HG03280 (cell line): ENCODE measurements around the gene COL9A3.

ENCODE experiments used
- ATAC-seq: cut with Tn5 transposase; IDR thresholded peaks from one replicate; pipeline ENCODE4 v1.9.1; 2021; ENCODE audit warnings: mild to moderate bottlenecking, moderate library complexity; ENCODE audit not compliant: unreplicated experiment

COL9A3 gene

DNA sequence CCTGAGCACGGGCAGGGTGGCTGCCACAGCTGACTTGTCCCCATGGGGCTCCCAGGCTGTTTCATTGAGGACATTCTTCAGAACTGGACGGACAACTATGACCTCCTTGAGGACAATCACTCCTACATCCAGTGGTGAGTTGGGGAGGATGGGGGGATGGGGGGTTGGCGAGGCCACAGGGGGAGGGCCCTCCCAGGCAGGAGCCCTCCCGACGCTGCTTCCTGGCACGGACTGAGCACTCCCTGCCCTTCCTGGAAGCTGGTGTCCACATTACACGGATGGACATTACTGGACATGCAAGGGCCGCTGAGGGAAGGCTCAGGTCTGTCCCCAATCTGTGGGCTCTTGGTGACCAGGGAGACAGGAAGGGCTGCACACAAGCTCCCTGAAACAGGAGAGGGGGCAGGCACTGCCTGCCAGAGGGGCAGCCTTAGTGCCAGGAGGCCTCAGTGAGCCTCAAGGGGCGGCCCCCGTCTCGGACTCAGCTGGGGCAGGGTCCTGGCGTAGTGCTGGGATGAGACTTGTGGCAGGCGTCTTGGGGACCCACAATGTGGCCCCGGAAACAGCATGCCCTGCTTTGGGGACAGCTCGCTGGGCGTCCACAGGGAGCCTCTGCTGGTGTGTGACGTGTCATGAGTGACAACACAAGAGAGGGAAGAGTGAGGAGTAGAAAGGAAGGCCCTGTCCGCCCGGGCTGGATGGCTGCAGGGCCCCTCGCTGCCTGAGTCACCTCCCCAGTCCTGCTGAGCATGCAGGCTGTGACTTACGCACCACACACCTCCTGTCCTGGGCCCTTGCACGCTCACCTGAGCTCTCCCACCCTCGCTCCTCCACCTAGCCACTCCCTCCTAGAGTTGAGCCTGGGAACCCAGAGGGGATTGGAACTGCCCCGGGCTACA is 7.1 kb upstream of the COL9A3 start:
- no peak for ATAC-seq

DNA sequence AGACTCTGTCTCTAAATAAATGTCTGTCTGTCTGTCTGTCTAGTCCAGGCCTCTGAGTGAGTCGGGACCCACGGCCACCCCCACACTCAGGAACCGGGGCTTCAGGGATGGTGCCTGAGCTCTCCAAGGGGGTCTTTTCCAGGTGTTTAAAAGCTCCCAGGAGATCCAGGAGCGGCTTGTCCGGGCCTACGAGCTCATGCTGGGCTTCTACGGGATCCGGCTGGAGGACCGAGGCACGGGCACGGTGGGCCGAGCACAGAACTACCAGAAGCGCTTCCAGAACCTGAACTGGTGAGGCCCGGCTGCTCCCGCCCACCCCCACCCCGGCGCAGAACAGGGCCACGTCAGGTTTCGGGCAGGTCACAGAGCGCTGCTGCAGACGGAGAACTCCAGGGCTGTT is 5.5 kb upstream of the COL9A3 start:
- no peak for ATAC-seq

- ATAC-seq, result no peak
Observed at GRCh38 chr20:62811720-62812119, 5.1 kb upstream of the COL9A3 start.

GRCh38 chr20:62812181-62812906 is 4.5 kb upstream of the COL9A3 start:
- ATAC-seq, result no peak

DNA sequence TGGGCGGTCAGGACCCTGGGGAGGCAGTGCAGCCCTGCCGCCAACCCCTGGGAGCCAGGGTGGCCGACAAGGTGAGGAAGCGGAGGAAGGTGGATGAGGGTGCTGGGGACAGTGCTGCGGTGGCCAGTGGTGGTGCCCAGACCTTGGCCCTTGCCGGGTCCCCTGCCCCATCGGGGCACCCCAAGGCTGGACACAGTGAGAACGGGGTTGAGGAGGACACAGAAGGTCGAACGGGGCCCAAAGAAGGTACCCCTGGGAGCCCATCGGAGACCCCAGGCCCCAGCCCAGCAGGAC is 4.0 kb upstream of the COL9A3 start:
- ATAC-seq, result no peak

DNA sequence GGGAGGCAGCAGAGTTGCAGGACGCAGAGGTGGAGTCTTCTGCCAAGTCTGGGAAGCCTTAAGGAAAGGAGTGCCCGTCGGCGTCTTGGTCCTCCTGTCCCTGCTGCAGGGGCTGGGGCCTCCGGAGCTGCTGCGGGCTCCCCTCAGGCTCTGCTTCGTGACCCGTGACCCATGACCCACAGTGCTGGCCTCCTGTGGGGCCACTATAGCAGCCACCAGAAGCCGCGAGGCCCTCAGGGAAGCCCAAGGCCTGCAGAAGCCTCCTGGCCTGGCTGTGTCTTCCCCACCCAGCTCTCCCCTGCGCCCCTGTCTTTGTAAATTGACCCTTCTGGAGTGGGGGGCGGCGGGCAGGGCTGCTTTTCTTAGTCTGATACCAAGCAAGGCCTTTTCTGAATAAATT is 3.3 kb upstream of the COL9A3 start:
- ATAC-seq, result no peak

GRCh38 chr20:62814060-62814708 is 2.7 kb upstream of the COL9A3 start:
- no peak for ATAC-seq

- no peak for ATAC-seq
Observed at GRCh38 chr20:62814709-62815065, 2.2 kb upstream of the COL9A3 start.

DNA sequence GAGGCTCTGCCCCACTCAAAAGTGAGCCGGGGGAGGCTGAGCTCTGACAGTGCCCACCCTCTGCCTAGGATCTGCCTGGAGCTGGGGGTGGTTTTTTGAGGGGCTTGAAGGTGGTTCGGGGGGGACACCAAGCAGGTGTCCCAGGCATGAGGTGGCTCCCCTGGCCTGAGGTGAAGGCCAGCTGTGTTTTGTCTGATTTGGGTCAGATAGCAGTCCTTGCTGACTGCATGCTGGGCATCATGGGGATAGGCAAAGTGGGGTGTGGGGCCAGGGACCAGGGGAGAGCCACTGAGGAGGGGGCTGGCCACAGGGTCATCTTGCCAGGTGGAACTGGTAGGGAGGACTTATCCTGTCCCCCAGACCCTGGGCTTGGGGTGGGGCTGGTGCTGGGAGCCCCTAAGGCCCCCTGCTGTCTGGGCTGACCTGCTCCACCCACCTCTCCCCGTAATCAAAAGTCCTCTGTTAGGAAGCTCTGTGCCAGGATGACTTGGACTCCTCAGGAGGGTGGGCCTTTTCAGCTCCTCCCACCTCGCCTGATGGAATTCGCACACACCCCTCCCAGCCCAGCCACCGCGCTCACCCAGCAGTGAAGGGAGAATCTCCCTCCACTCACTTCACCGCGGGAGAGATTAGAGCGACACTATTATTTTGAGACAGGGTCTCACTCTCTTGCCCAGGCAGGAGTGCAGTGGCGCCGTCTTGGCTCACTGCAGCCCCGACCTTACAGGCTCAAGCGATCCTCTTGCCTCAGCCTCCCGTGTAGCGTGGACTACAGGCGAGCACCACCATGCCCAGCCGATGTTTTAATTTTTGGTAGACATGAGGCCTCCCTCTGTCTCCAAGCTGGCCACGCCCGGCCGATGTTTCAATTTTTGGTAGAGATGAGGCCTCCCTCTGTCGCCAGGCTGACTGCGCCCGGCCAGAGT is 1.5 kb upstream of the COL9A3 start:
- ATAC-seq, result no peak

- ATAC-seq, result no peak
Observed at GRCh38 chr20:62816031-62816883, 593 bp upstream of the COL9A3 start.

- no peak for ATAC-seq
Observed at GRCh38 chr20:62817975-62818591, 1.2 kb downstream of the COL9A3 start.

DNA sequence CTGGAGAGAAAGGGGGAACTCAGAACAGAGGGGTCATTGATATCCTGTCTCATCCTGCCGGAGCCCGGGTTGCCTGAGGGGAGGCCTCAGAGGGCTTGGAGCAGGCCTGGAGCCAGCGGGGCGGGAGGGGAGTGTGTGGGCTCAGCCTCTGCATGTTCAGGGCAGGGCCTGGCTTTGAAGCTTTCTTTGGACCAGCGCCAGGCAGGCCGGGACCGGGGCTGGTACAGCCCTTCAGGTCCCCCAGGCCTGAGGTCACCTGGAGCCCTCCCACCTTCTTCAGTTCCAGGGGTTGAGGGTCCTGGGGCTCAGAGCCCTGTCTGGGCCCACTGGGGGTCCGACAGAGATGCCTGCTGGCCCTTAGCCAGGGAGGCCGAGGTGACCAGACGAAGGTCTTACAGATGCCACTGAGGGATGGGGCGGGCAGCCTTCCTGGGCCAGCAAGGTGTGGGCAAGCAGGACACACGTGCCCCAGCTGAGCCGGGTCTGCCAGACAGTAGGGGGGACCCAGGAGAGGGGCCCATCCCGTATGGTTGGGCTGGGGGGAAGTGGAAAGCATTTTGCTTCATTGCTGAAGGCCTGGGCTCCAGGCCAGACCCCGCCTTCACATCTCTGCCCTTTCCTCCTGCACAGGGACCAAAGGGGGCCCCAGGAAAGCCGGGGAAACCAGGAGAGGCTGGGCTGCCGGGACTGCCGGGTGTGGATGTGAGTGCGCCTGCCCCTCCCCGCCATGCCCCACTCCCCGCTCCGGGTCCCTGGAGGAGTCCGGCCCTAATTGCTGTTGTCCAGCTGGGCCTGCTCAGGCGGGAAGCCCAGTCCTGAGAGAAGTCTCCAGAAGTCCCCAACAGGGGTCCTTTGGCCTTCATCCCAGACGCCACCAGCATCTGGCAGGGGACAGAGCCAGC is 2.0 kb downstream of the COL9A3 start:
- ATAC-seq, result no peak

GRCh38 chr20:62819494-62820174 is 2.8 kb downstream of the COL9A3 start:
- ATAC-seq, result no peak

GRCh38 chr20:62820208-62820961 is 3.5 kb downstream of the COL9A3 start:
- no peak for ATAC-seq

DNA sequence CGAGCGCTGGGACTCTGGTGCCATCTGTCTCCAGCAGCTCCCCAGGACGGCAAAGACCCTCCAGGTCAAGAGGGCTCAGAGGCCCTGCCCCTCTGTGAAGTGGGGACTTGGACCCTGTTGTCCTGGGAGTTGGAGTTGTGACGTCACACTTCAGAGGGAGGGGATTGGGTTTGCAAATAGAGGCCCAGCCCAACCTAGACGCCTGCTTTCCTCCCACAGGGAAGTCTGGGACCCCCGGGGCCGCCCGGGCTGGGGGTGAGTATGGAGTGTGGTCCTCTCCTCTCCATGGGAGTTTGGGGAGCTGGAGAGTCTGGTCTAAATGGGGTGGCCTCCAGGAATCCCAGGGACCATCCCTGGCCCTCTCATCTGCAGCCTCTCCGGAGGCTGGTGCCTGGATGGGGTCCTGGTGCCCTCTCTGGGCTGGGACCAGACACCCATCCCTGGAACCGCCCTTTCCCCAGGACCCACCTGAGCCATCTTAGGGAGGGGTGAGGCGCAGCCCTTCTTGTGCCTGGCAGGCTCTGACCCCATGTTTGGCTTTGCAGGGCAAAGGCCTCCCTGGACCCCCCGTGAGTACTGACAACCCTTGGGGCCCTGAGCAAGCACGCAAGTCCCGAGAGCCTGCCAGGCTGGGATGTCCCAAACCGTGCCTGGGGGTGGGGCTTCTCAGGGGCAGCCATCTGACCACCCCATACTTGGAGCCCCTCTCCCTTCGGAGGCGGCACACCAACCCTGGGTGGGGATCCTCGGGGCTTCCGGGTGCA is 4.3 kb downstream of the COL9A3 start:
- ATAC-seq, result no peak

GRCh38 chr20:62821726-62822210 is 4.9 kb downstream of the COL9A3 start:
- no peak for ATAC-seq
